Liver (tissue), 9 donors: ENCODE measurements around the gene KCNN3. TPM values are rescaled to one million over a fixed set of nuclear protein-coding genes. Genes with fewer than 3 reads are reported as not detected.

Source experiments
- DNase-seq: peaks from one replicate; pipeline ENCODE4 v3.0.0-alpha.2; 2017; ENCODE audit warnings: low spot score
- H3K27ac ChIP-seq, 2 donors: one replicate each; pipeline ENCODE4 v1.7.0; 2013; ENCODE audit warnings: inconsistent platforms in 2 of 2, low read length in 2 of 2, control low read depth in 1 of 2, low read depth in 1 of 2, mild to moderate bottlenecking in 1 of 2
- H3K27me3 ChIP-seq, 4 donors: one replicate each; pipeline versions ENCODE4 v1.6.1 to v1.7.0; 2013; ENCODE audit warnings: low read length in 3 of 4, inconsistent platforms in 1 of 4, mild to moderate bottlenecking in 1 of 4, moderate library complexity in 1 of 4; ENCODE audit not compliant: control insufficient read depth in 4 of 4, insufficient read depth in 4 of 4
- H3K36me3 ChIP-seq, 4 donors: one replicate each; pipeline versions ENCODE4 v1.6.1 to v1.7.0; 2013; ENCODE audit warnings: low read length in 3 of 4, mild to moderate bottlenecking in 3 of 4, low read depth in 1 of 4, moderate library complexity in 1 of 4; ENCODE audit not compliant: control insufficient read depth in 4 of 4, insufficient read depth in 3 of 4
- H3K4me1 ChIP-seq, 4 donors: one replicate each; pipeline versions ENCODE4 v1.6.1 to v1.7.0; 2013; ENCODE audit warnings: low read length in 3 of 4, mild to moderate bottlenecking in 3 of 4, moderate library complexity in 1 of 4; ENCODE audit not compliant: control insufficient read depth in 4 of 4, insufficient read depth in 4 of 4
- H3K4me3 ChIP-seq, 3 donors: one replicate each; pipeline versions ENCODE4 v1.6.1 to v1.7.0; 2013; ENCODE audit warnings: low read length in 3 of 3, control low read depth in 1 of 3, low read depth in 1 of 3, mild to moderate bottlenecking in 1 of 3
- H3K9ac ChIP-seq, 2 donors: one replicate each; pipeline ENCODE4 v1.7.0; 2013; ENCODE audit warnings: low read length in 2 of 2, mild to moderate bottlenecking in 2 of 2, moderate library complexity in 2 of 2, control low read depth in 1 of 2, low read depth in 1 of 2
- H3K9me3 ChIP-seq, 4 donors: one replicate each; pipeline versions ENCODE4 v1.6.1 to v1.7.0; 2013; ENCODE audit warnings: low read length in 3 of 4; ENCODE audit not compliant: control insufficient read depth in 4 of 4
- ATF3 ChIP-seq: IDR thresholded peaks from 2 replicates; pipeline ENCODE4 v1.6.1; 2016; ENCODE audit warnings: antibody characterized with exemption
- CTCF ChIP-seq: fragments of 150-350 bp; IDR thresholded peaks from 2 replicates; pipeline ENCODE4 v1.5.1; 2017; ENCODE audit warnings: improper control_type of control experiment, low read depth, low read length; ENCODE audit not compliant: missing input control
- EGR1 ChIP-seq, 2 donors: IDR thresholded peaks; 2 replicates each; pipeline ENCODE4 v1.6.1; 2016 to 2018; ENCODE audit warnings: antibody characterized with exemption in 2 of 2, low read depth in 2 of 2
- FOXA1 ChIP-seq: IDR thresholded peaks from 2 replicates; pipeline ENCODE4 v1.6.1; 2016; ENCODE audit warnings: antibody characterized with exemption
- FOXA2 ChIP-seq: IDR thresholded peaks from 2 replicates; pipeline ENCODE4 v1.6.1; 2016; ENCODE audit warnings: antibody characterized with exemption
- HNF4A ChIP-seq, 2 donors: conservative IDR thresholded peaks; 2 replicates each; pipeline ENCODE4 v1.6.1; 2016; ENCODE audit warnings: antibody characterized with exemption in 2 of 2, mild to moderate bottlenecking in 2 of 2
- HNF4G ChIP-seq: IDR thresholded peaks from 2 replicates; pipeline ENCODE4 v1.6.1; 2016; ENCODE audit warnings: antibody characterized with exemption
- JUND ChIP-seq, 2 donors: IDR thresholded peaks; 2 replicates each; pipeline ENCODE4 v1.6.1; 2016; ENCODE audit warnings: antibody characterized with exemption in 2 of 2
- MAX ChIP-seq: IDR thresholded peaks from 2 replicates; pipeline ENCODE4 v1.6.1; 2016; ENCODE audit warnings: antibody characterized with exemption
- NR2F2 ChIP-seq: IDR thresholded peaks from 2 replicates; pipeline ENCODE4 v1.6.1; 2016; ENCODE audit warnings: antibody characterized with exemption
- RAD21 ChIP-seq, 2 donors: IDR thresholded peaks; 2 replicates each; pipeline ENCODE4 v1.6.1; 2016; ENCODE audit warnings: antibody characterized with exemption in 2 of 2, mild to moderate bottlenecking in 2 of 2
- RXRA ChIP-seq, 2 donors: IDR thresholded peaks; 2 replicates each; pipeline ENCODE4 v1.6.1; 2017 to 2018; ENCODE audit warnings: antibody characterized with exemption in 2 of 2, mild to moderate bottlenecking in 1 of 2
- SP1 ChIP-seq: IDR thresholded peaks from 2 replicates; pipeline ENCODE4 v1.6.1; 2018; ENCODE audit warnings: antibody characterized with exemption, mild to moderate bottlenecking
- TAF1 ChIP-seq: conservative IDR thresholded peaks from 2 replicates; pipeline ENCODE4 v1.6.1; 2016; ENCODE audit warnings: antibody characterized with exemption, mild to moderate bottlenecking
- YY1 ChIP-seq: IDR thresholded peaks from 2 replicates; pipeline ENCODE4 v1.6.1; 2016; ENCODE audit warnings: antibody characterized with exemption, mild to moderate bottlenecking
- ZBTB33 ChIP-seq: IDR thresholded peaks from 2 replicates; pipeline ENCODE4 v1.6.1; 2016; ENCODE audit warnings: antibody characterized with exemption
- WGBS: extraction: QIAGEN DNeasy Blood & Tissue Kit; methylation state at CpG from one replicate; pipeline ENCODE4 v1.1.7; 2013; 5-methylcytosine and 5-hydroxymethylcytosine counted together
- polyA plus RNA-seq, 2 donors: library from polyadenylated mRNA; stranded (reverse) in 1 of 2; unstranded in 1 of 2; fragments of 200-250 nt in 1 of 2; fragments of >200 nt in 1 of 2; fragmentation: Nextera tagmentation in 1 of 2; extraction: Ambion mirVana in 1 of 2; gene quantifications; one replicate each; pipeline versions ENCODE4 v1.2.1 to v1.2.3, GENCODE V29; 2013 to 2015
- total RNA-seq, 2 donors: library from RNA; depleted of rRNA; stranded (reverse); fragments of >200 nt; gene quantifications; one replicate each; pipeline ENCODE4 v1.2.3, GENCODE V29; 2014
- donor health status: healthy.
- donor health status: healthy.
- donor health status: healthy.
- donor health status: healthy.
- donor health status: healthy.

The KCNN3 gene
- total and polyA plus RNA-seq, 4 donors: 0.09 to 0.68 (median 0.15) TPM

- TF ChIP-seq EGR1 (IDR thresholded peaks at IDR 0.05; ENCODE audit: low read depth in 2 of 2): no peak
- TF ChIP-seq NR2F2: no peak
- no peak for TF ChIP-seq FOXA1
- no peak for TF ChIP-seq HNF4A (conservative IDR thresholded peaks at IDR 0.05)
- no peak for TF ChIP-seq HNF4G
- TF ChIP-seq SP1: no peak
- TF ChIP-seq TAF1: no peak
- no peak for TF ChIP-seq ZBTB33
- no peak for TF ChIP-seq JUND (IDR thresholded peaks at IDR 0.05)
- no peak for TF ChIP-seq RAD21 (IDR thresholded peaks at IDR 0.05)
- no peak for TF ChIP-seq ATF3
- TF ChIP-seq YY1: no peak
- TF ChIP-seq MAX: no peak
- TF ChIP-seq RXRA (IDR thresholded peaks at IDR 0.05): no peak
- no peak overlapping the region for H3K4me3 ChIP-seq
- H3K36me3 ChIP-seq: no peaks in the 10 kb centered on the region
- H3K9me3 ChIP-seq: no peaks in the 10 kb centered on the region
- H3K9ac ChIP-seq: no peak overlapping the region
- no peak overlapping the region for H3K27ac ChIP-seq
- H3K4me1 ChIP-seq: peaks cover 2 to 8% (median 4%) of the 10 kb centered on the region in 4 donors
- no peak for DNase-seq
- 80% methylated on average over 5 of the region's 5 CpGs for WGBS
- H3K27me3 ChIP-seq: no peaks in the 10 kb centered on the region
These were observed 113.1 kb downstream of the KCNN3 start for GRCh38 chr1:154756793-154757548.

GRCh38 chr1:154755858-154756730, 114.0 kb downstream of the KCNN3 start:
- no peak for DNase-seq
- H3K27me3 ChIP-seq: no peaks in the 10 kb centered on the region
- WGBS: 80% methylated on average over 6 of the region's 6 CpGs

More at GRCh38 chr1:154755858-154756730, 114.0 kb downstream of the KCNN3 start:
- Histone ChIP-seq H3K27ac (no peak overlapping the region), H3K9ac (no peak overlapping the region), H3K4me3 (no peak overlapping the region), H3K9me3 (no peaks in the 10 kb centered on the region), H3K36me3 (no peaks in the 10 kb centered on the region), H3K4me1 (peaks cover 2 to 8% (median 4%) of the 10 kb centered on the region in 4 donors)
- TF ChIP-seq CTCF: no peak
- TF ChIP-seq RXRA (IDR thresholded peaks at IDR 0.05): no peak
- no peak for TF ChIP-seq MAX
- TF ChIP-seq RAD21 (IDR thresholded peaks at IDR 0.05): no peak
- TF ChIP-seq HNF4G: no peak
- no peak for TF ChIP-seq FOXA2
- no peak for TF ChIP-seq HNF4A (conservative IDR thresholded peaks at IDR 0.05)
- TF ChIP-seq NR2F2: no peak
